B cell (primary cell): ENCODE measurements around the gene RPP14. TPM values are rescaled to one million over a fixed set of nuclear protein-coding genes. Genes with fewer than 3 reads are reported as not detected.

ENCODE experiments used
- ATAC-seq: fragments of 200-7000 bp; cut with Tn5 transposase; one replicate; pipeline ENCODE4 v1.10.0; 2021; ENCODE audit warnings: low read depth, mild to moderate bottlenecking, moderate number of reproducible peaks, moderate library complexity
- CTCF ChIA-PET: fragments of 350-600 bp; sonication (Branson Sonifier 250); formaldehyde crosslinking; loops from one replicate; lab custom pipeline; 2021; ENCODE audit warnings: antibody characterized with exemption, inconsistent platforms; lab: Charles Lee
- POLR2A ChIA-PET: fragments of 350-600 bp; sonication (Branson Sonifier 250); formaldehyde crosslinking; loops from one replicate; lab custom pipeline; 2021; ENCODE audit warnings: antibody characterized with exemption; lab: Charles Lee
- DNase-seq: peaks from one replicate; pipeline ENCODE4 v3.0.0; 2013
- H2AFZ ChIP-seq: 2 replicates; pipeline ENCODE4 v1.6.1; 2012; ENCODE audit warnings: mild to moderate bottlenecking, low read depth, low read length; ENCODE audit not compliant: insufficient read depth, poor library complexity, severe bottlenecking
- H3K27ac ChIP-seq, 2 donors: 1 replicate in 1 of 2; 2 replicates in 1 of 2; pipeline ENCODE4 v1.5.1; 2012 to 2013; ENCODE audit warnings: low read length in 2 of 2, mild to moderate bottlenecking in 2 of 2, moderate library complexity in 1 of 2
- H3K27me3 ChIP-seq, 4 experiments: fragments of 200-600 bp in 1 of 4; sonication (generic) in 1 of 4; replicated peaks in 1 of 4; 1 replicate in 2 of 4; 2 replicates in 2 of 4; pipeline versions ENCODE4 v1.6.1 to v1.7.0; 2013 to 2016; ENCODE audit warnings: low read length in 3 of 4, mild to moderate bottlenecking in 2 of 4, mixed read lengths in 1 of 4, moderate library complexity in 1 of 4; ENCODE audit not compliant: insufficient read depth in 4 of 4, control insufficient read depth in 3 of 4; ENCODE audit errors: control extremely low read depth in 1 of 4
- H3K36me3 ChIP-seq, 2 experiments: replicated peaks in 1 of 2; 1 replicate in 1 of 2; 2 replicates in 1 of 2; pipeline versions ENCODE4 v1.6.1 to v1.7.1; 2013; ENCODE audit warnings: low read length in 1 of 2; ENCODE audit not compliant: insufficient read depth in 2 of 2, control insufficient read depth in 1 of 2; ENCODE audit errors: control extremely low read depth in 1 of 2, extremely low read depth in 1 of 2
- H3K4me1 ChIP-seq, 2 donors: fragments of 200-600 bp in 1 of 2; sonication (generic) in 1 of 2; 1 replicate in 1 of 2; 2 replicates in 1 of 2; pipeline versions ENCODE4 v1.5.1 to v1.6.1; 2013 to 2017; ENCODE audit warnings: low read length in 2 of 2; ENCODE audit not compliant: control insufficient read depth in 2 of 2, insufficient read depth in 2 of 2
- H3K4me2 ChIP-seq: replicated peaks from 2 replicates; pipeline ENCODE3; 2012; ENCODE audit warnings: mild to moderate bottlenecking, low read depth, low read length; ENCODE audit not compliant: poor library complexity, severe bottlenecking
- H3K4me3 ChIP-seq, 5 experiments: fragments of 200-600 bp in 1 of 5; sonication (generic) in 1 of 5; 1 replicate in 3 of 5; 2 replicates in 2 of 5; pipeline versions ENCODE4 v1.5.1 to v1.7.0; 2011 to 2016; ENCODE audit warnings: low read length in 4 of 5, mild to moderate bottlenecking in 4 of 5, low read depth in 2 of 5, control low read depth in 1 of 5, moderate library complexity in 1 of 5; ENCODE audit not compliant: insufficient read depth in 1 of 5; ENCODE audit errors: control extremely low read depth in 1 of 5, extremely low read depth in 1 of 5
- H3K79me2 ChIP-seq: fragments of 200-600 bp; sonication (generic); one replicate; pipeline ENCODE4 v1.6.0; 2016; ENCODE audit warnings: low read length; ENCODE audit not compliant: control insufficient read depth, insufficient read depth
- H3K9ac ChIP-seq: fragments of 200-600 bp; sonication (generic); 2 replicates; pipeline ENCODE4 v1.6.1; 2017; ENCODE audit warnings: mild to moderate bottlenecking, low read length, moderate library complexity
- H3K9me3 ChIP-seq, 3 donors: one replicate each; pipeline versions ENCODE4 v1.6.1 to v1.7.1; 2013; ENCODE audit warnings: low read length in 2 of 3; ENCODE audit not compliant: control insufficient read depth in 2 of 3, insufficient read depth in 1 of 3; ENCODE audit errors: control extremely low read depth in 1 of 3
- H4K20me1 ChIP-seq: 2 replicates; pipeline ENCODE4 v1.6.0; 2012; ENCODE audit warnings: mild to moderate bottlenecking, low read length; ENCODE audit not compliant: insufficient read depth, control insufficient read depth, poor library complexity, severe bottlenecking
- H3K27ac Mint-ChIP-seq: one replicate; pipeline ENCODE4 v1.8.0; 2021; ENCODE audit warnings: mixed read lengths
- H3K27me3 Mint-ChIP-seq: one replicate; pipeline ENCODE4 v1.8.0; 2021; ENCODE audit warnings: mixed read lengths
- H3K4me1 Mint-ChIP-seq: one replicate; pipeline ENCODE4 v1.8.0; 2021; ENCODE audit warnings: mixed read lengths
- H3K4me3 Mint-ChIP-seq: one replicate; pipeline ENCODE4 v1.8.0; 2021; ENCODE audit warnings: mixed read lengths
- H3K9me3 Mint-ChIP-seq: one replicate; pipeline ENCODE4 v1.8.0; 2022; ENCODE audit warnings: mixed read lengths; ENCODE audit not compliant: insufficient read depth
- EZH2 ChIP-seq: IDR thresholded peaks from 2 replicates; pipeline ENCODE4 v1.6.1; 2012; ENCODE audit warnings: borderline replicate concordance, low read depth, mild to moderate bottlenecking, moderate library complexity, low read length; ENCODE audit not compliant: insufficient read depth, poor library complexity, severe bottlenecking
- WGBS: methylation state at CpG from one replicate; pipeline ENCODE4 v1.1.5; 2013; ENCODE audit warnings: missing lambda C conversion rate; ENCODE audit not compliant: insufficient coverage; 5-methylcytosine and 5-hydroxymethylcytosine counted together
- intact Hi-C: fragments of 100-400 bp; cut with micrococcal nuclease; formaldehyde crosslinking; loops from one replicate; pipeline ENCODE4 v1.10.0; 2022
- polyA plus RNA-seq: library from polyadenylated mRNA; depleted of rRNA; stranded (reverse); fragments of >200 nt; gene quantifications from 2 replicates; pipeline ENCODE4 v1.2.3, GENCODE V29; 2012
- total RNA-seq, 2 donors: library from RNA; stranded (reverse); fragments of 120-200 nt in 1 of 2; gene quantifications; 1 replicate in 1 of 2; 2 replicates in 1 of 2; pipeline versions ENCODE4 v1.2.3 to v1.2.4, GENCODE V29; 2013 to 2022
- TF ChIP-seq, protein P1 (sequence below): fragments of 200-600 bp; IDR thresholded peaks from one replicate; pipeline ENCODE4 v1.8.0; 2022; ENCODE audit warnings: antibody characterized with exemption, mild to moderate bottlenecking

RPP14 gene
- total and polyA plus RNA-seq, 2 donors (not counting 1 experiment from before 2014, with no cell fraction given) = 4.7 to 17.9 TPM

DNA sequence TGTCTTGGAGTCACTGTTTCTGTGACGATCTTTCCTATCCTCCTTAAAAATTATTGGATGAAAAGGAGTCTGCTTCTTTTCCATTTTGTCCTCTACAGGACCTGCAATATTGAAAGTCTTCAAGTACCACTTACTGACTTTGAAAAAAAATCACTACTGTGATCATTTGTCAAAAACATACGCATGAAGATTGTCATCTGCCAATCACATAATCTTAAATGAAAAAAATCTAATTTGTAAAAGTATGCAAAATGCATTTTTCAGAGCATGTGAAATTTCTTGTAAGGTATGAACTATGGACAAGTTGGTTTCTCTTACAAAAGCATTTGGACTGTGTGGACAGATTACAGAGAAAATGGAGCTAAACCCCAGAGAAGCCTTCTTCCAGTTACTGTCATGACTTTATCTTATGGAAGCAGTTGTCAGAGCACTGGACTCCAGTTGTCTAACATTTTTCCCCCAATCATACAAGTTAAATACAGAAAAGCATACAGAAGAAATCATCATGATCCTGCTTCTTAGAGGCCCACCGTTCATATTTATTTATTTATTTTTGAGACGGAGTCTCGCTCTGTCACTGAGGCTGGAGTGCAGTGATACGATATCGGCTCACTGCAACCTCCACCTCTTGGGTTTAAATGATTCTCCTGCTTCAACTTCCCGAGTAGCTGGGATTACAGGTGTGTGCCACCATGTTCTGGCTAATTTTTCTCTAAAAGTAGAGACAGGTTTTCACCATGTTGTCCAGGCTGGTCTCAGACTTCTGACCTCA is 23.3 kb downstream of the RPP14 start:
- no peak overlapping the region for H3K27ac ChIP-seq
- H3K36me3 ChIP-seq = no peaks in the 10 kb centered on the region
- WGBS = 96% methylated on average over 6 of the region's 8 CpGs
- intact Hi-C loops = no loop called here
- no peak overlapping the region for H3K4me3 ChIP-seq
- no peak overlapping the region for H2AFZ ChIP-seq
- ChIA-PET POLR2A (no interaction called here), CTCF (interaction anchor here (0.6 kb wide), 1 partner anchor 151 kb away, joined by 3 read pairs; no protein-coding TSS in a partner anchor)
- H3K9me3 ChIP-seq = no peaks in the 10 kb centered on the region
- H3K4me1 ChIP-seq = peaks cover 23 to 26% of the 10 kb centered on the region in 2 donors
- ATAC-seq = no peak
- H4K20me1 ChIP-seq = peaks cover 8% of the 10 kb centered on the region
- no peak for TF ChIP-seq EZH2
- TF ChIP-seq, protein P1, sequence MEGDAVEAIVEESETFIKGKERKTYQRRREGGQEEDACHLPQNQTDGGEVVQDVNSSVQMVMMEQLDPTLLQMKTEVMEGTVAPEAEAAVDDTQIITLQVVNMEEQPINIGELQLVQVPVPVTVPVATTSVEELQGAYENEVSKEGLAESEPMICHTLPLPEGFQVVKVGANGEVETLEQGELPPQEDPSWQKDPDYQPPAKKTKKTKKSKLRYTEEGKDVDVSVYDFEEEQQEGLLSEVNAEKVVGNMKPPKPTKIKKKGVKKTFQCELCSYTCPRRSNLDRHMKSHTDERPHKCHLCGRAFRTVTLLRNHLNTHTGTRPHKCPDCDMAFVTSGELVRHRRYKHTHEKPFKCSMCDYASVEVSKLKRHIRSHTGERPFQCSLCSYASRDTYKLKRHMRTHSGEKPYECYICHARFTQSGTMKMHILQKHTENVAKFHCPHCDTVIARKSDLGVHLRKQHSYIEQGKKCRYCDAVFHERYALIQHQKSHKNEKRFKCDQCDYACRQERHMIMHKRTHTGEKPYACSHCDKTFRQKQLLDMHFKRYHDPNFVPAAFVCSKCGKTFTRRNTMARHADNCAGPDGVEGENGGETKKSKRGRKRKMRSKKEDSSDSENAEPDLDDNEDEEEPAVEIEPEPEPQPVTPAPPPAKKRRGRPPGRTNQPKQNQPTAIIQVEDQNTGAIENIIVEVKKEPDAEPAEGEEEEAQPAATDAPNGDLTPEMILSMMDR = no peak
- Mint-ChIP-seq H3K9me3 (no peaks in the 10 kb centered on the region), H3K27ac (no peak overlapping the region), H3K27me3 (no peaks in the 10 kb centered on the region), H3K4me3 (no peak overlapping the region), H3K4me1 (peaks cover 41% of the 10 kb centered on the region)
- H3K79me2 ChIP-seq = peaks cover 36% of the 10 kb centered on the region
- no peak overlapping the region for H3K4me2 ChIP-seq
- no peak overlapping the region for H3K9ac ChIP-seq
- no peaks in the 10 kb centered on the region for H3K27me3 ChIP-seq
- no peak for DNase-seq

DNA sequence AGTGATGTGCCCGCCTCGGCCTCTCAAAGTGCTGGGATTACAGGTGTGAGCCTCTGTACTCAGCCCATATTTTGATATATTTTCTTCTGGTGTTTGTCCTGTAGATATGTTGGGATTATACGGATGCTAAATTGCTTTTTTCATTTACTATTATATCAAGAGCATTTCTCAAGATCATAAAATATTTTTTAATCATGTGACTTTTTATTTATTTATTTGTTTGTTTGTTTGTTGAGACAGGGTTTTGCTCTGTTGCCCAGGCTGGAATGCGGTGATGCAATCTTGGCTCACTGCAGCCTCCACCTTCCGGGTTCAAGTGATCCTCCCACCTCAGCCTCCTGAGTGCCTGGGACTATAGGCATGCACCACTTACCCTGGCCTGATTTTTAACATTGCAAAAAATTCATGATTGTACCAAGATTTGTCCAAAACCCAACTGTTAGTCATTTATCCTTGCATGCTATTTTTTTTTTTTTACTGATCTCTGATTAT is 23.9 kb downstream of the RPP14 start:
- Histone ChIP-seq H4K20me1 (peaks cover 8% of the 10 kb centered on the region), H3K9me3 (no peaks in the 10 kb centered on the region), H3K27me3 (no peaks in the 10 kb centered on the region), H3K36me3 (no peaks in the 10 kb centered on the region), H3K27ac (no peak overlapping the region), H3K4me3 (no peak overlapping the region), H3K79me2 (peaks cover 43% of the 10 kb centered on the region), H3K4me2 (no peak overlapping the region), H2AFZ (no peak overlapping the region), H3K4me1 (peaks cover 18 to 24% of the 10 kb centered on the region in 2 donors), H3K9ac (no peak overlapping the region)
- TF ChIP-seq, protein P1 = no peak
- no peak for ATAC-seq
- 100% methylated on average over 2 of the region's 5 CpGs for WGBS
- no peak for DNase-seq
- Mint-ChIP-seq H3K9me3 (no peaks in the 10 kb centered on the region), H3K4me3 (no peak overlapping the region), H3K27ac (no peak overlapping the region), H3K27me3 (no peaks in the 10 kb centered on the region), H3K4me1 (peaks cover 41% of the 10 kb centered on the region)
- intact Hi-C loops = no loop called here
- ChIA-PET CTCF (interaction anchor here (0.6 to 7.2 kb wide), 5 partner anchors 9 to 162 kb away, joined by 3 to 81 read pairs (median 8); partner anchors contain the start of gene KCTD6), POLR2A (no interaction called here)
